Measurements from ENCODE around the gene KCNJ1.
A peak's percentile ranks its signal among the peaks of the same experiment; 100 is the strongest.

KCNJ1 gene

GRCh38 chr11:128901653-128902514, 34.8 kb upstream of the KCNJ1 start:
- no peak for DNase-seq (ENCODE audit: low spot score)

DNA sequence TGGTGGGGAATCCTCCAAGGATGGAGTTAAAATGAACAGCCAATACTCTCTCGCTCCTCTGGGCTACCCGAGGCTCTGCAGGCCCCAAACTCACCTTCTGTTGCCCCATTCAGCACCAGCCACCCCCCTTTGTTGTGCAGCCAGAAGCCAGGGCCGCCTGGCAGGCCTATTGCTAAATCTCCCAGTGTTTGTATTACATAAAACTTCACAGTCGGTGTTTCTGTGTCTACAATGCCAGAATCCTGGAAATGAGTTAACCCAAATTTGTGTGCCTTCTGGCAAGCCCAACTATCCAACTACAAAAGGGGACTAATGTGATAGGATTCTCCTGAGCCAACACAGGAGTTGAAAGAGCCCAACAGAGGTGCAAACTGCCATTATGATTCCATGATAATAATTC, 33.4 kb upstream of the KCNJ1 start:
- no peak for DNase-seq (ENCODE audit: low spot score)

DNA sequence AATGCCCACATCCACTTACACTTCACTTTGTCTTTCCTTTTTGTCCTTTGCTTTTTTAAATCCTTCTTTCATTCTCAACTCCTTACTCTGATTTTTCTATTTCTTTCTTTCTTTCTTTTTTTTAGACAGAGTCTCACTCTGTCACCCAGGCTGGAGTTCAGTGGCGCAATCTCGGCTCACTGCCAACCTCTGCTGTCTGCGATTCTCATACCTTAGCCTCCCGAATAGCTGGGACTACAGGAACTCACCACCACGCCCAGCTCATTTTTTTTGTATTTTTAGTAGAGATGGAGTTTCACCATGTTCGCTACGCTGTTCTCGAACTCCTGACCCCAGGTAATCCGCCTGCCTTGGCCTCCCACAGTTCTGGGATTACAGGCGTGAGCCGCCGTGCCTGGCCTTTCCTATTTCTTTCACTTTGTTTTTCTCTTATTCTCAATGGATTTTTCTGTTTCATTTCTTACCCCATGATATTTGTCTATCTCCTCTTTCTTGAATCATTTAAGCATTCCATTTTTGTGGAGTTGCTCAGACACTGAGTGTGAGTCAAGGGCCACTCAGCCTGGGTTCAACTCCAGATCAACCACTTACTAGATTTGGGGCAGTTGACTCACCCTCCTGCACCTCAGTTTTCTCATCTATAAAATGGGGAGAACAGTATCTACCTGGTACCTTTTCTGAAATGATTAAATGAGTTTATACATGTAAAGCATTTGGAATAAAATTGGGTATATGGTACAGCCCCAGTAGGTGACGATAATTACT, 31.7 kb upstream of the KCNJ1 start:
- DNase-seq (ENCODE audit: low spot score): no peak

DNA sequence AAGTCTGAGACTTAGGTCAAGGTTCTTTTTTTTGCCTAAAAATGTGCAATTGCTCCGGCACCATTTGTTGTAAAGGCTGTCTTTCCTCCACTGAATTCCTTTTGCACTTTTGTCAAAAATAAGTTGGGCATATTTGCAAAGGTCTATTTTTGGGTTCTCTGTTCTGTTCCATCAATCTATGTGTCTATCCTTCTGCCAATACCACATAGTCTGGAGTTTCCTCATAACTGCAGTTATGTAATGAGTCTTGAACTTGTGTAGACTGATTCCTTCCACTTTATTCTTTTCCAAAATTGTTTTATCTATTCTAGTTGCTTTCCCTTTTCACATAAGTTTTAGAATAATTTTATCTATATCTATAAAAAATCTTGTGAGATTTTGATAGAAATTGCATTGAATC, 30.7 kb upstream of the KCNJ1 start:
- DNase-seq (ENCODE audit: low spot score): no peak

DNA sequence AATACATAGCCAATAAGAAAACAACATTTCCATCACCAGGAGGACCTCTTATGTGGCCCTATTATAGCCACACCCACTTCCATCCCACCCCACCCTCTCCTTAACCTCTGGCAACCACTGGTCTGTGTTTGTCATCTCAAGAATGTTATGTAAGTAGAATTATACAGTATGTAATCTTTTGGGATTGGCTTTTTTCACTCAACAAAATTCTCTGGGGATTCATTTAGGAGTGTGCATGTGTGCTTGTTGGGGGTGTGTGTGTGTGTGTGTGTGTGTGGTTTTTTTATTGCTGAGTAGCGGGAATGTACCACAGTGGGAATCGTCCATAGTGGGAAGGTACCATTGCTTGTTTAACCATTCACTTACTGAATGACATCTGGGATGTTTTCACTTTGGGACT, 29.3 kb upstream of the KCNJ1 start:
- peak; percentile 33 for DNase-seq (ENCODE audit: low spot score)

GRCh38 chr11:128895526-128895925, 28.4 kb upstream of the KCNJ1 start:
- no peak for DNase-seq (ENCODE audit: low spot score)

DNA sequence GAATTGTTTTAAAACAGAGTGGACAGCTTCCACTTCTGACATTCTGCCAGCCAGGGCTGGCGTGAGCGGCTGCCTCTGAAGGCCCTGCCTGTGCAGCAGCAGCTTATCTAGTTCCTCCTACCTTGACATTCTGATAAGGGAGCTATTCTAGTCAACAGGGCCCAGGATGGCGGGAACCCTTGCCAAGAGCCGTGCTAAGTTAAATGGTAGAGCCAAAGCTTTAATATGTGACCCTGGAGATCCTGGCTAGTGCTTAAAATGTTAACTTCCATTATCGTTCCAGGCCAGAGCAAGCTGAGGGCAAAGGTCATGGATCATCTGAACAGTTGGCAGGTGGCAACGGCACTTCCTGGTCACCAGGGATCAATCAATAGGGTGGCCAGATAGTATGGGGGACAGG, 27.6 kb upstream of the KCNJ1 start:
- DNase-seq (ENCODE audit: low spot score): no peak

DNA sequence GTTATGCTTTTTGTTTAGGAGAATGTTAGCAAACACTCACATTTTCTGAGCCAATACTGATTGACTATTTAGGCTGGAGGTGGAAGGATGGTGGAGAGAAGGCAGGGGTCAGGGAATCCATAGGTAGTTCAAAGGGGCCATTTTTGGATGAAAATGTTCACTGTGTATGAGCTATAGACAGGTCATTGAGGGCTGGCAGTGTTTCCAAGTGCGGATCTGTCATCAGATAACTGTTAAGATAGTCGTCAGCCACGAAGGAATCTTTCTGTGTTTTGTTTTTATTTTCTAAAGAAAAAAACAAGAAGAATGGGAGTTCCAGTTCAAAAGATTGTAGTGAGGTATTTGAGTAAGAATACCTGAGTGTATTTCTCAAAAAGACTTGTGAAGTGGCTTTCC, 27.2 kb upstream of the KCNJ1 start:
- no peak for DNase-seq (ENCODE audit: low spot score)

DNA sequence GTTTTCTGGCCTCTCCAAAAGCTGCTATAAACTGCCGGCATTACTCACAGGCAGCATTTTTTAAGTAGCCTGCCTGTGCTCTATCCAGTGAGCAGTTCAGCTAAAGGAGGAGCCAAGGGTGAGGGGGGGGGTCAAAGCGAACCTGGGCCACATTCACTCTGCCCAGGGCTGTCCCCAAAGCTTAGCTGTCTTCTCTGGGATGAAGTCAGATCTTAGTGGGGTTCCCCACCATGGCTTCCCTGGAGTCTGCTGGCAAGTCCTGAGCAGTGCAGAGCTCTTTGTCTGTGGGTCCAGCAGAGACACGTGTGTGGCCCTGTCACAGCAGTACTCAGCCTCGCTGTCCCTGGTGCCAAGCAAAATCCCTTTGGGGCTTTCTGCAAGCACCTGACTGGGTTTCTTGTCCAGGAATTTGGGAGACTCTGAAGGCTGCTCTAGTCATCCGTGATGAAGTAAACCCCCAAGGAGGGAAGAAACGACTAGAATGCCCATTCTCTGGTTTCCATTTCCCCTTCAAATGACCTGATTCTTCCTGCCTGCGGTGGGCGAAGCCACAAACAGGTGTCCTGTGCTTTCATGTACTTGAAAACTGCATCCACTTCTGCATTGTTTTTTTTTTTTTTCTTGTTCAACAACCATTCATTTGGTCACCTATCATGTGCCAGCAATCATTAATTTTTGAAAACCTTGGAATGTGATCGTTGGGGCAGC, 26.6 kb upstream of the KCNJ1 start:
- DNase-seq (ENCODE audit: low spot score): no peak

DNA sequence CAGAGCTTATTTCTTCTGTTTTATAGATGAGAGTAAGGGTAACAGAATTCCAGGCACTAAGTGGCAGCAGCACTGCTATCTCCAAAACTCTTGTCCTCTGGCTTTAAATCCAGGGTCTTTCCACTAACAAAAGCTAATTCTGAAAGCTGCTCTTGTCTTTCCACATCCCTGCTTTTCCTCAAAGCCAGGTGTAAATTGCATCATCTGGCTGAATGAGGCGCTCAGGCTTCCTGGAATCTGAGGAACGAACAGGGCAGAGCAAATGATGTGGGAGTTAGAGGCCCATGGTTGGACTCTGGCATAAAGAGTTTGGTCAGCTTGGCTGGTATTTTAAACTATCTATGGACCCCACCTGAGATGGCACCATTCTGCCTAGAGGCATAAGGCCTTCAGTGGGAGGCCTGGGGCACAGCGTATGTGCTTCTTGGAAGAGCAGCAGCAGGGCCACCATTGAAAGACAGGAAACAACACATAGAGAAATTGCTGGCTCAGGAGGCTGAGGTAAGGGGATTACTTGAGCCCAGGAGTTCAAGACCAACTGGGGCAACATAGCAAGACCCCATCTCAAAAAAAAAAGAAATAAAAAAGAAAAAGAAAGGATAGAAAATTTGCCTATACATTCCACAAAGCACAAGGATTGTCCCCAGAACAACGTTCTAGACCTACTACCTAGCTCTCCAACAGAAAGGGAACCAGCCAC, 25.9 kb upstream of the KCNJ1 start:
- DNase-seq (ENCODE audit: low spot score): no peak

DNA sequence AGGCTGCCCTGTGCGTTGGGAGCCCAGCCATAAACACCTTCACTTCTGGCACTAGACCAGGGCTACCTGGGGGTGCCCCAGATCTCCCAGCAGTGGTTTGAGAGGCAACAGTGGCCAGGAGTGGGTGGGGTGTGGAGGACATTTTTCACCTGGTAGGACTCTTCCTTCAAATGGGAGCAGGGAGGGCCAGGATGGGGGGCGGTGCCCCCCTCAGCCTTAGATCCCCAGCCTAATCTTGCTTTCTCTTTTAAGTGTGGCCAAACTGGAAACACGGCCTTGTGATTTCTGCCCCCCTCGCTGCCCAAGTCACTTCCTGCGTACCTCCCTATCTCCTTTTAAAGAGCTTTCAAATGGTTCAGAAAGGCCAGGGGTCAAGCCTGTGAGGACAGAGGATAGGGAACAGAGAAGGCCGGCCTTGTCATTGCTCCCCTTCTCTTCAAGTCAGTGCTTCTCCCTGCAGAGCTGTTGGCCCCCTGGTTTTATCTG, 24.9 kb upstream of the KCNJ1 start:
- no peak for DNase-seq (ENCODE audit: low spot score)

- DNase-seq (ENCODE audit: low spot score): peak; percentile 63
Observed at GRCh38 chr11:128890543-128891368, 23.7 kb upstream of the KCNJ1 start, which contains the start of gene KCNJ5. KCNJ5 (plus strand) TSS chr11:128891356; CDS start chr11:128911274, 19,918 bp downstream.

GRCh38 chr11:128890216-128890542, 23.1 kb upstream of the KCNJ1 start:
- no peak for DNase-seq (ENCODE audit: low spot score)

GRCh38 chr11:128889657-128890213, 22.6 kb upstream of the KCNJ1 start:
- DNase-seq (ENCODE audit: low spot score): no peak

- no peak for DNase-seq (ENCODE audit: low spot score)
Observed at GRCh38 chr11:128888034-128888985, 21.2 kb upstream of the KCNJ1 start.

GRCh38 chr11:128886406-128887124, 19.5 kb upstream of the KCNJ1 start:
- DNase-seq (ENCODE audit: low spot score): no peak

DNA sequence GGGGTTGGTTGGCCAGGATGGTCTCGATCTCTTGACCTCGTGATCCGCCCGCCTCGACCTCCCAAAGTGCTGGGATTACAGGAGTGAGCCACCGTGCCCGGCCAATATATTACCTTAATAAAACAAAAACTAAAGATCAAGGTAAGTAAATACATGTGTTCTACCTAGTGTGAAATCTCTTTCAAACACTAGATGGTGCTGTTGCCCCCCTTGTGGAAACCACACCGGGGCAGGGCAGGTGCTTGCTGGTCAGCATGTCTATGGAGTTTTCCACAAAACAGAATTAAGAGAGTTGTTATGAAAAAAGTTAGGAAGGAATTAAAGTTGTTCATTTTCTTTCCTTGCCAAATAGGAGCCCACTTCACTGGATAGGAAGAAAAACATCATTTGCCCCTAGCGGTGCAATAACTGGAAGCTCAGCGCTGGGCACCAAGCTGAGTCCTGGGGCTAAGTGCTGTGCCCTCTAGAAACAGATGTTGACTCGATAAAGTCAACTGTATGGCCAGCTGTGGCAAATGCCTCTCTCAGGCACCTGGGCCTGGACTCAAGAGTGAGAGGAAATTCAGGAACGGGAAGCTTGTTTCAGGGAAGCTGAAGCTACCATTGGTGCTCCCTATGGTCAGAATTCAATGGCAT, 17.7 kb upstream of the KCNJ1 start:
- DNase-seq (ENCODE audit: low spot score): peak; percentile 76

DNA sequence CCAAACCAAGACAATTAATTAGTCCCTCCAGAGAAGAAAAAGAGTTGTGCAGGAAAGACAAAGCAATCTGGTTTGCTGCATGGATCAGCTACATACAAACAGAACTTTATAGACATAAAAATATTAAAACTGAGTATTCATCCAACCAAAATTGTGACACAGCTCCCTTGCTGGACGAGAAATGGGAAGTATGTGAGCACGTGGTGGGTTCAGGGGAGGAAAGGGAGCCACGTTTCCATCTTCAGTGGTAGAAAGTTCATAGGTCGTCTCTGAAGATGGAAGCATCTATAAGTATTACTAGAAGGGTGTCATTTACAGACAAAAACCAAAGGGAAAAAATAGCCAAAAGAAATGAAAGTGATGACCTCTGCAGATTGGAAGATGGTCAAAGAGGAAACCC, 17.0 kb upstream of the KCNJ1 start:
- DNase-seq (ENCODE audit: low spot score): no peak
